GM12878 (cell line): ENCODE data around the gene GOLGA7B. TPM values are rescaled to one million over a fixed set of nuclear protein-coding genes. Genes with fewer than 3 reads are reported as not detected.

Source experiments
- CEBPZ ChIP-seq: fragments of 150-350 bp; IDR thresholded peaks from 2 replicates; pipeline ENCODE4 v1.6.1; 2016; ENCODE audit warnings: low read depth, low read length
- CHD4 ChIP-seq: fragments of 200-600 bp; sonication (generic); IDR thresholded peaks from 2 replicates; pipeline ENCODE4 v1.6.1; 2016; ENCODE audit warnings: mild to moderate bottlenecking
- DPF2 ChIP-seq: fragments of 450-650 bp; IDR thresholded peaks from 2 replicates; pipeline ENCODE4 v1.6.1; 2017; ENCODE audit warnings: mild to moderate bottlenecking
- EP300 ChIP-seq, 2 experiments: fragments of 150-350 bp in 1 of 2; IDR thresholded peaks; 2 replicates each; pipeline ENCODE4 v1.6.1; 2011 to 2012; ENCODE audit warnings: low read depth in 2 of 2, low read length in 2 of 2, borderline replicate concordance in 1 of 2, improper control_type of control experiment in 1 of 2, inconsistent platforms in 1 of 2; ENCODE audit not compliant: control insufficient read depth in 1 of 2
- ESRRA ChIP-seq: IDR thresholded peaks from 2 replicates; pipeline ENCODE4 v1.6.1; 2012; ENCODE audit warnings: mild to moderate bottlenecking, low read length, improper control_type of control experiment
- GABPA ChIP-seq: IDR thresholded peaks from 2 replicates; pipeline ENCODE4 v1.6.1; 2014; ENCODE audit warnings: antibody characterized with exemption, low read depth, mild to moderate bottlenecking, inconsistent platforms
- MAX ChIP-seq: IDR thresholded peaks from 2 replicates; pipeline ENCODE4 v1.6.1; 2012; ENCODE audit warnings: low read depth, low read length, improper control_type of control experiment
- MEF2B ChIP-seq: fragments of 450-650 bp; IDR thresholded peaks from 2 replicates; pipeline ENCODE4 v1.6.1; 2018; ENCODE audit warnings: mild to moderate bottlenecking, moderate library complexity; ENCODE audit not compliant: partially characterized antibody, poor library complexity, severe bottlenecking
- MTA3 ChIP-seq: IDR thresholded peaks from 2 replicates; pipeline ENCODE4 v1.6.1; 2012; ENCODE audit warnings: low read length, inconsistent platforms, borderline replicate concordance
- NBN ChIP-seq: fragments of 450-650 bp; IDR thresholded peaks from 2 replicates; pipeline ENCODE4 v1.6.1; 2016
- NR2C1 ChIP-seq: fragments of 450-650 bp; IDR thresholded peaks from 2 replicates; pipeline ENCODE4 v1.6.1; 2017; ENCODE audit warnings: antibody characterized with exemption, mild to moderate bottlenecking, moderate library complexity
- REST ChIP-seq: IDR thresholded peaks from 2 replicates; pipeline ENCODE4 v1.6.1; 2012; ENCODE audit warnings: mild to moderate bottlenecking, low read depth, low read length
- STAT3 ChIP-seq: IDR thresholded peaks from 2 replicates; pipeline ENCODE4 v1.6.1; 2011; ENCODE audit warnings: low read depth, low read length, improper control_type of control experiment
- polyA plus RNA-seq, 11 experiments: library from polyadenylated mRNA; depleted of rRNA in 4 of 11; unstranded in 6 of 11; stranded (reverse) in 5 of 11; fragments of >200 nt; fragmentation: Nextera tagmentation in 4 of 11; fragmentation: Illumina TruSeq in 1 of 11; extraction: Ambion mirVana in 4 of 11; extraction: Trizol in 1 of 11; gene quantifications; 1 replicate in 1 of 11; 2 replicates in 10 of 11; pipeline versions ENCODE4 v1.2.1 to v1.2.3, GENCODE V29; 2011 to 2016; ENCODE audit warnings: inconsistent platforms in 2 of 11, missing spikeins in 2 of 11, low read depth in 1 of 11
- total RNA-seq, 4 experiments: library from RNA; depleted of rRNA in 3 of 4; stranded (reverse); fragments of >200 nt in 3 of 4; fragmentation: Illumina TruSeq in 1 of 4; extraction: Trizol in 1 of 4; gene quantifications; 2 replicates each; pipeline versions ENCODE4 v1.2.1 to v1.2.3, GENCODE V29; 2013 to 2021
- TF ChIP-seq, protein P1 (sequence below): fragments of 450-650 bp; IDR thresholded peaks from 2 replicates; pipeline ENCODE4 v1.6.1; 2018; ENCODE audit warnings: mild to moderate bottlenecking, low read depth, moderate library complexity; ENCODE audit not compliant: partially characterized antibody
- TF ChIP-seq, protein P2 (sequence below): fragments of 450-650 bp; IDR thresholded peaks from 2 replicates; pipeline ENCODE4 v1.6.1; 2017; ENCODE audit warnings: low read depth, mild to moderate bottlenecking, moderate library complexity

GOLGA7B gene
- total and polyA plus RNA-seq, 10 of the 15 experiments (the other 5 are each of a cell fraction or from before 2014, with no cell fraction given), result 0.01 to 0.02 (median 0.01) TPM; not detected in 7

DNA sequence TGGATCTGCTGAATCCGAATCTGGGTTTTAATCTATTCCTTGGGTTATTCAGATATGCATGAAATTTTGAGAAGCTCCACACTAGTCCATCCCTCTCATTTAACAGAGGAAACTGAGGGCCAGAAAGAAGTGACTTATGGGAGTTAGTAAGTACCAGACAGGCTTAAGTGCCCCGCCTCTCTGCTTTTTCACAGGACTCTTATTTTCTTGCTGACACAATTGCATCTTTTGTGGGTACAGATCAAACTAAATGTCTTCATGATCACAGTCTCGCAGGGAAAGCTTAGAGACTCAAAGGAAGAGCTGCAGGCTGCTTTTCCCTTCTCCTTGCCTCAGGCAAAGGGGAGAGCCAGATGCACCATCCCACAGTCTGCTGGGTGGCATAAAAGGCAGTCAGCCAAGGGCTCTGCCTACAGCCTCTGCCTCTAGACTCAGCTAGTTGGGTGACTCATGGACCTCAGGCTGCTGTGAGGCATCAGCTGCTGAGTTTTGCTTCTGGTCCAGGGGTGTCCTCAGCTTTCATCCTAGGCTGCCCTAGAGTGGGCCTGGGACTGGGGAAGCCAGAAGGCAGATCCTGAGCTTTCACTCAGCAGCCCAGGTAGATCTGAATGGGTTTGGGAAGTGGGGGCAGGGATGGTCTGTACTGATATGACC lies 11.6 kb downstream of the GOLGA7B start (continued):
- TF ChIP-seq MEF2B (no peak), NBN (no peak), STAT3 (no peak), MAX (no peak), ESRRA (no peak), MTA3 (no peak), CHD4 (no peak), NR2C1 (no peak), EP300 (IDR thresholded peaks at IDR 0.05; ENCODE audit: borderline replicate concordance in 1 of 2, control insufficient read depth in 1 of 2, low read depth in 2 of 2, low read length in 2 of 2) (no peak), DPF2 (no peak), GABPA (no peak), REST (no peak), CEBPZ (no peak)
- TF ChIP-seq, protein P1, sequence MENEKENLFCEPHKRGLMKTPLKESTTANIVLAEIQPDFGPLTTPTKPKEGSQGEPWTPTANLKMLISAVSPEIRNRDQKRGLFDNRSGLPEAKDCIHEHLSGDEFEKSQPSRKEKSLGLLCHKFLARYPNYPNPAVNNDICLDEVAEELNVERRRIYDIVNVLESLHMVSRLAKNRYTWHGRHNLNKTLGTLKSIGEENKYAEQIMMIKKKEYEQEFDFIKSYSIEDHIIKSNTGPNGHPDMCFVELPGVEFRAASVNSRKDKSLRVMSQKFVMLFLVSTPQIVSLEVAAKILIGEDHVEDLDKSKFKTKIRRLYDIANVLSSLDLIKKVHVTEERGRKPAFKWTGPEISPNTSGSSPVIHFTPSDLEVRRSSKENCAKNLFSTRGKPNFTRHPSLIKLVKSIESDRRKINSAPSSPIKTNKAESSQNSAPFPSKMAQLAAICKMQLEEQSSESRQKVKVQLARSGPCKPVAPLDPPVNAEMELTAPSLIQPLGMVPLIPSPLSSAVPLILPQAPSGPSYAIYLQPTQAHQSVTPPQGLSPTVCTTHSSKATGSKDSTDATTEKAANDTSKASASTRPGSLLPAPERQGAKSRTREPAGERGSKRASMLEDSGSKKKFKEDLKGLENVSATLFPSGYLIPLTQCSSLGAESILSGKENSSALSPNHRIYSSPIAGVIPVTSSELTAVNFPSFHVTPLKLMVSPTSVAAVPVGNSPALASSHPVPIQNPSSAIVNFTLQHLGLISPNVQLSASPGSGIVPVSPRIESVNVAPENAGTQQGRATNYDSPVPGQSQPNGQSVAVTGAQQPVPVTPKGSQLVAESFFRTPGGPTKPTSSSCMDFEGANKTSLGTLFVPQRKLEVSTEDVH, result no peak
- TF ChIP-seq, protein P2, sequence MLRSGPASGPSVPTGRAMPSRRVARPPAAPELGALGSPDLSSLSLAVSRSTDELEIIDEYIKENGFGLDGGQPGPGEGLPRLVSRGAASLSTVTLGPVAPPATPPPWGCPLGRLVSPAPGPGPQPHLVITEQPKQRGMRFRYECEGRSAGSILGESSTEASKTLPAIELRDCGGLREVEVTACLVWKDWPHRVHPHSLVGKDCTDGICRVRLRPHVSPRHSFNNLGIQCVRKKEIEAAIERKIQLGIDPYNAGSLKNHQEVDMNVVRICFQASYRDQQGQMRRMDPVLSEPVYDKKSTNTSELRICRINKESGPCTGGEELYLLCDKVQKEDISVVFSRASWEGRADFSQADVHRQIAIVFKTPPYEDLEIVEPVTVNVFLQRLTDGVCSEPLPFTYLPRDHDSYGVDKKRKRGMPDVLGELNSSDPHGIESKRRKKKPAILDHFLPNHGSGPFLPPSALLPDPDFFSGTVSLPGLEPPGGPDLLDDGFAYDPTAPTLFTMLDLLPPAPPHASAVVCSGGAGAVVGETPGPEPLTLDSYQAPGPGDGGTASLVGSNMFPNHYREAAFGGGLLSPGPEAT, result no peak
